ENCODE data around the gene GALT.
A peak's percentile ranks its signal among the peaks of the same experiment; 100 is the strongest.

Gene GALT

GRCh38 chr9:34669809-34670562 lies 23.5 kb downstream of the GALT start:
- peaks cover 4% of the 10 kb centered on the region for H3K4me1 Mint-ChIP-seq
- no peak overlapping the region for H3K27ac Mint-ChIP-seq
- no peak for DNase-seq (ENCODE audit: low spot score in 2 of 2)
- H3K4me3 Mint-ChIP-seq: no peak overlapping the region
- H3K36me3 Mint-ChIP-seq: peaks cover 13% of the 10 kb centered on the region
- no peak for ATAC-seq (ENCODE audit: low read depth)
- peaks cover 2% of the 10 kb centered on the region for H3K27me3 Mint-ChIP-seq
- H3K9me3 Mint-ChIP-seq: peaks cover 9% of the 10 kb centered on the region

GRCh38 chr9:34671307-34671706 lies 24.8 kb downstream of the GALT start:
- peaks cover 13% of the 10 kb centered on the region for H3K36me3 Mint-ChIP-seq
- no peak overlapping the region for H3K27ac Mint-ChIP-seq
- peaks cover 2% of the 10 kb centered on the region for H3K27me3 Mint-ChIP-seq
- H3K4me3 Mint-ChIP-seq: no peak overlapping the region
- H3K4me1 Mint-ChIP-seq: peaks cover 4% of the 10 kb centered on the region
- no peak for ATAC-seq (ENCODE audit: low read depth)
- peaks cover 9% of the 10 kb centered on the region for H3K9me3 Mint-ChIP-seq
- DNase-seq (ENCODE audit: low spot score in 2 of 2): no peak

- H3K27me3 Mint-ChIP-seq: peaks cover 2% of the 10 kb centered on the region
- no peak overlapping the region for H3K27ac Mint-ChIP-seq
- H3K4me3 Mint-ChIP-seq: no peak overlapping the region
- ATAC-seq (ENCODE audit: low read depth) (no peak), DNase-seq (ENCODE audit: low spot score in 2 of 2) (no peak)
- peaks cover 3% of the 10 kb centered on the region for H3K9me3 Mint-ChIP-seq
- H3K36me3 Mint-ChIP-seq: peaks cover 5% of the 10 kb centered on the region
- H3K4me1 Mint-ChIP-seq: no peaks in the 10 kb centered on the region
These were observed 28.0 kb downstream of the GALT start for GRCh38 chr9:34674440-34674839.

- peak in 1 of 2 donors; percentile 19 for DNase-seq (ENCODE audit: low spot score in 2 of 2)
- peaks cover 1% of the 10 kb centered on the region for H3K36me3 Mint-ChIP-seq
- peak; percentile 62 for ATAC-seq (ENCODE audit: low read depth)
These were observed 28.7 kb downstream of the GALT start for GRCh38 chr9:34675048-34675714.

GRCh38 chr9:34675869-34676268 lies 29.4 kb downstream of the GALT start:
- Mint-ChIP-seq H3K9me3 (no peaks in the 10 kb centered on the region), H3K36me3 (peaks cover 1% of the 10 kb centered on the region), H3K4me3 (no peak overlapping the region), H3K27me3 (peaks cover 2% of the 10 kb centered on the region), H3K4me1 (no peaks in the 10 kb centered on the region), H3K27ac (no peak overlapping the region)
- ATAC-seq (ENCODE audit: low read depth) (no peak), DNase-seq (ENCODE audit: low spot score in 2 of 2) (no peak)

More at GRCh38 chr9:34675048-34675714, 28.7 kb downstream of the GALT start:
- no peaks in the 10 kb centered on the region for H3K4me1 Mint-ChIP-seq
- no peak overlapping the region for H3K4me3 Mint-ChIP-seq
- peaks cover 1% of the 10 kb centered on the region for H3K9me3 Mint-ChIP-seq
- peaks cover 2% of the 10 kb centered on the region for H3K27me3 Mint-ChIP-seq
- no peak overlapping the region for H3K27ac Mint-ChIP-seq

- H3K36me3 Mint-ChIP-seq: no peaks in the 10 kb centered on the region
- H3K9me3 Mint-ChIP-seq: no peaks in the 10 kb centered on the region
- no peak for DNase-seq (ENCODE audit: low spot score in 2 of 2)
- H3K4me1 Mint-ChIP-seq: peaks cover 4% of the 10 kb centered on the region
- H3K27me3 Mint-ChIP-seq: peaks cover 6% of the 10 kb centered on the region
- no peak overlapping the region for H3K4me3 Mint-ChIP-seq
- ATAC-seq (ENCODE audit: low read depth): no peak
- H3K27ac Mint-ChIP-seq: no peak overlapping the region
These were observed 37.7 kb downstream of the GALT start for GRCh38 chr9:34684145-34684544.

DNA sequence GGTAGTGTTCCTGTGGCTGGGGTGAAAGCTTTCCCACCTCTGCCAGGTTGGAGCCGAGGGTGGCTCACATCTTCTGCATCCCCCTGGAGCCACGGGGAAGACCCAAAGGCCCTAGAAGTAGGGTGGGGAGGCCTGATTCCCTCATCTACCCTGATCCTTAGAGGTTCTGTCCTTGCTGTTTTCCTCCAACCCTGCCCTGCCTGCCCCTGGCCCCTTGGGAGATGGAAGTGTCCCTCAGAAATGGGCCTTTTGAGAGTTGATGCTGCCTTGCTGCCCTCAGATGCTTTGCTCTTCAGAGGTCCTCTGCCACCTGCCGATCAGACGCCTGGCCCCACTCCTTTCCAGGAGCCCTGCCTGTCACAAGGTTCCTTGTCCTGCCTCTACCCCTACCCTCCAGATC lies 38.3 kb downstream of the GALT start:
- DNase-seq (ENCODE audit: low spot score in 2 of 2) (no peak), ATAC-seq (ENCODE audit: low read depth) (no peak)
- H3K4me1 Mint-ChIP-seq: peaks cover 4% of the 10 kb centered on the region
- H3K4me3 Mint-ChIP-seq: no peak overlapping the region
- no peak overlapping the region for H3K27ac Mint-ChIP-seq
- H3K9me3 Mint-ChIP-seq: no peaks in the 10 kb centered on the region
- H3K36me3 Mint-ChIP-seq: no peaks in the 10 kb centered on the region
- peaks cover 8% of the 10 kb centered on the region for H3K27me3 Mint-ChIP-seq

- Mint-ChIP-seq H3K9me3 (no peaks in the 10 kb centered on the region), H3K36me3 (no peaks in the 10 kb centered on the region), H3K4me3 (no peak overlapping the region), H3K4me1 (peaks cover 4% of the 10 kb centered on the region), H3K27me3 (peaks cover 8% of the 10 kb centered on the region), H3K27ac (no peak overlapping the region)
- DNase-seq (ENCODE audit: low spot score in 2 of 2) (no peak), ATAC-seq (ENCODE audit: low read depth) (no peak)
These were observed 39.1 kb downstream of the GALT start for GRCh38 chr9:34685591-34685990.

DNA sequence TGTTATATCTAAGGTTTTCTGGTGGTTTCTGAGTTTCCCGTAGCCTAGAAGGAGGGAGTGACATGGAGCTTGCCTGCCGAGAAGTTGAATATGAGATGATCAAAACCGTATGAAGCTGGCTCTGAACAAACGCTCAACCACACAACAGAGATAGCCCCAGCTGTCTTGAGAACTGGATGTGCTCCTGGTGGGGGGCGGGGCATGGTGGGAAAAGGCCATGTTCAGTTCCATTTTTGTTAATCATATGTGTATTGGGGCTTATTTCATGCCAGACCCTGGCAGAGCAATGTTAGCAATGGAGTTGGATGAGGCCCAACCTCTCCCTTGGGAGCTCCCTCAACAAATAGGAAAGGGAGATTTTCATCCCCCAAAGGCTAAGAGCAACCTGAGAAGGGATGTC lies 39.8 kb downstream of the GALT start:
- H3K9me3 Mint-ChIP-seq: no peaks in the 10 kb centered on the region
- no peaks in the 10 kb centered on the region for H3K36me3 Mint-ChIP-seq
- H3K4me1 Mint-ChIP-seq: peaks cover 6% of the 10 kb centered on the region
- peaks cover 8% of the 10 kb centered on the region for H3K27me3 Mint-ChIP-seq
- no peak overlapping the region for H3K4me3 Mint-ChIP-seq
- DNase-seq (ENCODE audit: low spot score in 2 of 2): no peak
- ATAC-seq (ENCODE audit: low read depth): no peak
- H3K27ac Mint-ChIP-seq: no peak overlapping the region

DNA sequence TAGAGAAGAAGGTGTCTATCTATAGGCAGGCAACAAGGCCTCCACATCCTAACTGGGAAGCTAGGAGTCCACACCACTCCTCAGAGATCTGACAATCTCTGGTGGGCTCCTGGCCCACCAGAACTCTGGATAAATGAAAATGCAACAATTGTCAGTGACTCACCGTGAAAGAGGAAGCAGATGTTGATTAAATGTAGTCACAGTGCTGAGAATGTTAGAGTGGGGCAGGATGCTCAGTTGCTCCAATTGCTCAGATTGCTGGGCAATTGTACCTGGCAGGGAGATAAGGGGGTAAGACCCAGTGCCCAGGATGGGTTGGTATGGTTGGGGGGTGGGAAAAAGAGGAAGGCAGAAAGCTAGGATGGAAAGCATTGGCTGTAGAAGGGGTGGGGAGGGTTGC lies 40.3 kb downstream of the GALT start:
- ATAC-seq (ENCODE audit: low read depth): no peak
- Mint-ChIP-seq H3K9me3 (no peaks in the 10 kb centered on the region), H3K36me3 (no peaks in the 10 kb centered on the region), H3K27ac (peak overlapping the region; percentile 12), H3K4me3 (no peak overlapping the region), H3K4me1 (peaks cover 6% of the 10 kb centered on the region), H3K27me3 (peaks cover 8% of the 10 kb centered on the region)
- DNase-seq (ENCODE audit: low spot score in 2 of 2): no peak

DNA sequence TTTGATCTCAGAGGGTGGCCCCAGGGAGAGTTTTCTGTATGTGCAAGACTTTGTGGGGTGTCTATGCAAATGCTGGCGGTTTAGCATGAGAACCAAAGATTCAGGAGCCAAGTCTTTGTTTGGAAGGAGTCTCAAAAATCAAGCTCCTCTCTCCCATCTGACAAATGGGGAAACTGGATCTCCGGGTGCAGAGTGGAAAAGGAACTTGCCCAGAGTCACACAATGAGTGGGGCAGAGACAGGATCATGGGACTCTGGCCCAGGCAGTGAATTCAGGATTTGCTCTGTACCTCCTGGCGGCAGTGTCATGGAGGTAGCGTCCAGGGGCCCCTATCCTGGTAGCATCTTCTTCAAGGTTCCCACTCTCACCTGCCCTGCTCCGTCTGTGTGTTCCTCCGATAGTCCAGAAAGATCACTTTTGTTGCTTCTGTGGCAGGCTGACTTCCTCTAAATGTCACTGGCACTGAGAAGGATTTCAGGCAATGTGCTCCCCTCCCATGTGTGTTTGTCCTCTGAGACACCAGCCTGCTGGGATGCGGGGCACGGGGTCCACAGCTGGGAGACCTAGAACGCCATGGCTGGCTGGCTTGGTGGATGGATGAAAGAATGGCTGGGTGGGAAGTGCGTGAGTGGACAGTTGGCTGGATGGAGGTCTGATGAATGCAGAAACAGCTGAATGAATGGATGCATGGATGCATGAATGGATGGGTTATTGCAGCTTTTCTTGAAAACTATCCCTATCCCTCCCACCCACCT lies 41.0 kb downstream of the GALT start:
- Mint-ChIP-seq H3K27me3 (peaks cover 8% of the 10 kb centered on the region), H3K4me3 (no peak overlapping the region), H3K27ac (no peak overlapping the region), H3K4me1 (peaks cover 6% of the 10 kb centered on the region), H3K36me3 (no peaks in the 10 kb centered on the region), H3K9me3 (no peaks in the 10 kb centered on the region)
- DNase-seq (ENCODE audit: low spot score in 2 of 2): no peak
- ATAC-seq (ENCODE audit: low read depth): no peak

DNA sequence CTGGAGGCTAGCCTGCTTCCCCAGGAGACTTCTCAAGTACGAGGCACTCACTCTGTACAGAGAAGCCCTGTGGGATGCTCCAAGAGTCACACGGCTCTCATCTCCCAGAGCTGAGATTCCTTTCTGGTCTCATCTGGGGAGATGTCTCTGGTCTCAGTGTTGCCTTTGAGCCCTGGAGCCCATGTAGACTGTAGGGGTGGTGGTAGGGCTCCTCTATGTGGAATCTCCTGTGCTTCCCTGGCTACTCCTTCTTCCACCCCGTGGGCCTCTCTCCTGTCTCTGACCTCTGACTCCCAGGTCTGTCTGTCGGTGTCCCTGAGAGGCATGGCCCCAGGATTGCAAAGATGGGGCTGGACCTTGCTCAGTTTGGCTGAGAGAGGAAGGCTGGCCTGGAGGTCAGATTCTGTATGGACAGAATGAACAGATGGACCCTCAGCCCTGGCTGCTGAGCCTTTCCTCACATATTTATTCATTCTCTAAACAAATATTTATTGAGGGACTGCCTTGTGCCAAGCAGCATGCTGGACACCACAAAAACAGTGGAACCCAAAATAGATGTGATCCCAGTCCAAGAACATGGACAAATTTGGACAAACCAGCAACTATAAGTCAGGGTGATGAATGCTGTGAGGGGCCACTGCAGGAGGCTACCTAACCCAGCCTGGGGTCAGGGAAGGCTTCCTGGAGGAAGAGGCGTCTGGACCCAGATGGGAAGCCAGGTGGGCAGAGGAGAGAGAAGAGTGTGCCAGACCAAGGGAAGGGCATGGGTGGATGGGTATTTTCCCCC lies 42.0 kb downstream of the GALT start:
- H3K9me3 Mint-ChIP-seq: no peaks in the 10 kb centered on the region
- no peaks in the 10 kb centered on the region for H3K36me3 Mint-ChIP-seq
- H3K4me3 Mint-ChIP-seq: no peak overlapping the region
- H3K27ac Mint-ChIP-seq: no peak overlapping the region
- peaks cover 6% of the 10 kb centered on the region for H3K4me1 Mint-ChIP-seq
- peaks cover 10% of the 10 kb centered on the region for H3K27me3 Mint-ChIP-seq
- no peak for ATAC-seq (ENCODE audit: low read depth)
- DNase-seq (ENCODE audit: low spot score in 2 of 2): no peak

GRCh38 chr9:34689116-34689470 lies 42.6 kb downstream of the GALT start:
- ATAC-seq (ENCODE audit: low read depth) (no peak), DNase-seq (ENCODE audit: low spot score in 2 of 2) (no peak)
- no peak overlapping the region for H3K4me3 Mint-ChIP-seq
- H3K36me3 Mint-ChIP-seq: no peaks in the 10 kb centered on the region
- H3K9me3 Mint-ChIP-seq: no peaks in the 10 kb centered on the region
- peaks cover 6% of the 10 kb centered on the region for H3K4me1 Mint-ChIP-seq
- H3K27me3 Mint-ChIP-seq: peaks cover 13% of the 10 kb centered on the region
- H3K27ac Mint-ChIP-seq: no peak overlapping the region

DNA sequence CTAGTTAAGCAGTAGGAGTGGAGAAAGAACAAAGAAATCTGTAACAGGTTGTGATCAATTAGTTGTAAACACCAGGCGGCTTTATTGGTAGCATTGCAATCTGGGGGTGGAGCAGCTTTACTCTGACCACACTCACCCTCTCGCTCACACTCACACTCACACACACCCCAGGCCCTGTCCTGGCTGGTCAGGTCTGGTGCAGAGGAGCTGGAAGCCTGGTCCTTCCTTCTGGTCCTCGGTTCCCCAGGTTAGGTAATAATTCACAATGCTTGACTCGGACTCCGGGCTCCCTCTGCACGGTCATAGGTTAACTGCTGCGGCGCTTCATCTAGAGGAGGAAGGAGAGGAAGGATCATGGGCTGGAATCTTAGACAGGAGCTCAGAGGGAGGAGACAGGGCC lies 43.0 kb downstream of the GALT start:
- no peak for DNase-seq (ENCODE audit: low spot score in 2 of 2)

More for the DNA sequence above, 43.0 kb downstream of the GALT start:
- Mint-ChIP-seq H3K36me3 (no peaks in the 10 kb centered on the region), H3K27me3 (peaks cover 13% of the 10 kb centered on the region), H3K27ac (no peak overlapping the region), H3K4me3 (no peak overlapping the region), H3K9me3 (no peaks in the 10 kb centered on the region), H3K4me1 (peaks cover 6% of the 10 kb centered on the region)
- no peak for ATAC-seq (ENCODE audit: low read depth)
